Activated naive CD8-positive, alpha-beta T cell treated with anti-CD3 and anti-CD28 coated beads, Interleukin-2, amount 10 ng/mL, durations not matched to agents 7 days and 5 days (primary cell): ENCODE results near the gene C6orf136. TPM values are rescaled to one million over a fixed set of nuclear protein-coding genes. Genes with fewer than 3 reads are reported as not detected.
"Not testable (repeated sequence)": the region's sequence is repeated elsewhere in the genome, so short reads cannot be mapped to it uniquely, and the experiment has no call there.

ENCODE experiments used
- ATAC-seq: fragments of 150-1000 bp; cut with Tn5 transposase; one replicate; pipeline ENCODE4 v1.10.0; 2021; ENCODE audit warnings: low read depth, moderate library complexity
- POLR2A ChIA-PET: fragments of 350-600 bp; sonication (Branson Sonifier 250); formaldehyde crosslinking; loops from one replicate; lab custom pipeline; 2021; ENCODE audit warnings: antibody characterized with exemption; lab: Charles Lee
- DNase-seq: peaks from one replicate; pipeline ENCODE4 v3.0.0; 2021
- H3K27ac Mint-ChIP-seq: one replicate; pipeline ENCODE4 v1.8.0; 2022; ENCODE audit warnings: mild to moderate bottlenecking, mixed read lengths
- H3K27me3 Mint-ChIP-seq: one replicate; pipeline ENCODE4 v1.8.0; 2022; ENCODE audit warnings: mild to moderate bottlenecking, moderate library complexity, mixed read lengths
- H3K36me3 Mint-ChIP-seq: one replicate; pipeline ENCODE4 v1.8.0; 2021; ENCODE audit warnings: mild to moderate bottlenecking, mixed read lengths
- H3K4me1 Mint-ChIP-seq: one replicate; pipeline ENCODE4 v1.8.0; 2021; ENCODE audit warnings: mixed read lengths
- H3K4me3 Mint-ChIP-seq: one replicate; pipeline ENCODE4 v1.8.0; 2022; ENCODE audit warnings: mild to moderate bottlenecking, moderate library complexity, mixed read lengths
- H3K9me3 Mint-ChIP-seq: one replicate; pipeline ENCODE4 v1.8.0; 2021; ENCODE audit warnings: mixed read lengths
- total RNA-seq, 2 experiments: library from RNA; stranded (reverse); gene quantifications; one replicate each; pipeline ENCODE4 v1.2.3, GENCODE V29; 2021

Gene C6orf136
- total RNA-seq, 2 experiments from 2014 or later = 33.5 to 34.3 TPM

DNA sequence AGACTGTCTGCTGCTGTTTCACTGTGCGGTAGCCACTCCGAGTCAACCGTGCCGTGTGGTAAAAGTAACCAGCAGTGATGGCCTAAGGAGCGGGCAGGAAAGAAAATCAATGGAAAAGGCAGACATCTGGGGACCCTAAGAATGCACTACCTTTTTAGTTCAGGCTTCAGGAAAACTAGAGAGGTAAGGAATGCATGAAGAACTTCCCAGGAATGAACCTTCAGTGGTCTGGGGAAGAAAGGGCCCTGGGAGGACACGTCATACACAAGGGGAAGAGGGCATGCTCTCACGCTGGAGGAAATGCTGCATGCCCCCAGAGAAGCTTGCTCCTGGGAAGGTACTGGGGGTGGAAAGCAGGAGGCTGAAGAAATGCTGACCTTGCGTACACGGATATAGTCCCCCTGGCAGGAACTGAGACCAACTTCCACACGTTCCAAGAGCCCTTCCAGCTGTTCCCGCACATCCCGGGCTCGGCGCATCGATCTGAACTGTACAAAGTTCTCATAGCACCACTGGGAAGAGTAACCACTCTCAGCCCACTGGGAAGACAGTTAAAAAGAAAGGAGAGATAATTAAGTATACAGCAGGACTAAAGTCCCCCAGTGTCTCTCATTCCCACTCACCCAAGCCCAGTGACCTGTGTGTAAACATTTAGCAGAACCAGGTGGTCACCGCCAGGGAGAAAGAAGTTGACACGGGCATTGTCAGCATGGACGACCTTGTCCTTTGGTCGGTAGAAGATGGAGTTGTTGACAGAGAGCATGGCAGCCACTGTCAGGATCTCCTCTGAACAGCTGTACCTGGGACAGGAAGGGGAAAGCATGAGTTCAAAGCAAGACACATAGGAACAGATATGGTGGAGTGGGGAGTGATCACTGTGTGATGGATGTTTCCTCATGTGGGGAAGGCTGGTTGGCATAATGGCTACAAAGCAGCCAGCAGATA, 8.1 kb downstream of the C6orf136 start:
- DNase-seq (no peak), ATAC-seq (no peak)
- Mint-ChIP-seq H3K36me3 (peaks cover 39% of the 10 kb centered on the region), H3K27ac (no peak overlapping the region), H3K4me1 (peaks cover 10% of the 10 kb centered on the region), H3K9me3 (no peaks in the 10 kb centered on the region), H3K27me3 (no peaks in the 10 kb centered on the region), H3K4me3 (no peak overlapping the region)
- POLR2A ChIA-PET = interaction anchor here (1.1 kb wide), 1 partner anchor 14 kb away, joined by 3 read pairs; no protein-coding TSS in a partner anchor

DNA sequence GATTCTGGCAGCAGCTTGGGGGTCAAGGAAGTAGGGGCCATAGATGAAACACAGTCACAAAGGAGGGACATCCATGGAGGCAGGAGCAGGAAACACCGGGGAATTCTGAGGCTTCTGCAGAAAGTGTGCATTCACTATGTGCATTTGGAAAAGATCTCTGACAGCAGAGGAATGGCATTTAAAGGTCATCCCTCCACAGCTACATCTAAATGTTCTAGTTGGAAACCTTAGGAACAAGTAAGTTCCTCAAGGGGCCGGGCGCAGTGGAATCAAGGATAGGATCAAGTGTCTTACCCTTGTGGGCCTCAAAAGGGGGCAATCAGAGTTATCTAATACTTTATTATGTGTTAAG, 8.8 kb downstream of the C6orf136 start:
- H3K4me3 Mint-ChIP-seq = no peak overlapping the region
- no peak for DNase-seq
- peaks cover 39% of the 10 kb centered on the region for H3K36me3 Mint-ChIP-seq
- H3K27me3 Mint-ChIP-seq = no peaks in the 10 kb centered on the region
- H3K27ac Mint-ChIP-seq = no peak overlapping the region
- POLR2A ChIA-PET = no interaction called here
- H3K9me3 Mint-ChIP-seq = no peaks in the 10 kb centered on the region
- H3K4me1 Mint-ChIP-seq = peaks cover 10% of the 10 kb centered on the region
- ATAC-seq = no peak

DNA sequence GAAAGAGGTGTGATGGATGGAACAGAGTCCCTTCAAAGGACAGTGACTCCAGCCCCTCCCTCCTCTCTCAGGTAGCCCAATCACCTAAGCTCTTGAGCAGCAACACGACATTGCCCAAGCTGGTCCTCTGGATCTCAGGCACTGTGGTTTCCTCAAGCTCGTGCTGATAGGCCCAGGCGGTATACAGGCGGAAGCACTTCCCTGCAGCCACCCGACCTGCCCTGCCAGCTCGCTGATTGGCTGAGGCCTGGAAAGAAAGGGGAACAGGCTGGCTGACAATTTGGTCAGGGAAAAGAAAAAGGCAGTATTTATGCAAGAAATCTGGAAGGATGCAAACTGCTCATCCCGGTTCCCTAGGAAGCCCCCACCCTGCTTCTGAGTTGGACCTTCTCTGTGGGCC, 9.6 kb downstream of the C6orf136 start:
- DNase-seq = no peak
- Mint-ChIP-seq H3K4me1 (peaks cover 9% of the 10 kb centered on the region), H3K36me3 (peaks cover 38% of the 10 kb centered on the region)

DNA sequence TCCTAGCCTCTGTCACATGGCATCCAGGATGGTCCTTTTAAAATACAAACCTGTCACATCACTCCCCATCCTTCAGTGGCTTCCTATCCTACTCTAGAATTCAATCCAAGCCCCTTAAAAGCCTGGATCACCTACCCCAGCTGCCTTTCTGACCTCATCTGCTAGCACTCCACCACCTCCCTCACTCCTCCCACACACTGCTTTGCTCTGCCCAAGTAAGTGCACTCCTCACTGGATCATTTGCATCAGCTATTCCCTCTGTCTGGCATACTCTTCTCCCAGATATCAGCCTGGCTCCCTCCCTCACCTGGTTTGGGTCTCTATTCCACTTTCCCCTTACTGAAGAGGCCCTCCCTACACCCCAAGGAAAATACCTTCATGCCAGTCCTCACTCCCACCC, 10.5 kb downstream of the C6orf136 start:
- Mint-ChIP-seq H3K27me3 (no peaks in the 10 kb centered on the region), H3K36me3 (peaks cover 42% of the 10 kb centered on the region), H3K27ac (peak overlapping the region; percentile 22), H3K4me1 (peaks cover 10% of the 10 kb centered on the region), H3K9me3 (no peaks in the 10 kb centered on the region), H3K4me3 (no peak overlapping the region)
- ATAC-seq (no peak), DNase-seq (no peak)
- POLR2A ChIA-PET = no interaction called here

More for the DNA sequence above, 9.6 kb downstream of the C6orf136 start:
- Mint-ChIP-seq H3K4me3 (no peak overlapping the region), H3K9me3 (no peaks in the 10 kb centered on the region), H3K27me3 (no peaks in the 10 kb centered on the region), H3K27ac (no peak overlapping the region)
- no peak for ATAC-seq
- POLR2A ChIA-PET = no interaction called here

DNA sequence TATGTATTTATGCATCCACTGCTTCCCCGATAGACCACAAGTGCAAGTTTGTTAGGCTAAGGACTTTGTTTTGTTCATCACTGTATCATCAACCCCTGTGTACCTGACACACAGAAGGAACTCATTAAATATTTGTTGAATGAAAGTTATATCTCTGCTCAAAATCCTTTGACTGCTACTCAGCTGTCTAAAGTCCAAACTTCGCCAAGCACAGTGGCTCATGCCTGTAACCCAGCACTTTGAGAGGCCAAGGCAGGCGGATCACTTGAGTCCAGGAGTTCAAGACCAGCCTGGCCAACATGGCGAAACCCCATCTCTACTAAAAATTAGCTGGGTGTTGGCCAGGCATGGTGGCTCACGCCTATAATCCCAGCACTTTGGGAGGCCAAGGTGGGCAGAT, 11.0 kb downstream of the C6orf136 start:
- POLR2A ChIA-PET, DNase-seq, H3K4me3 Mint-ChIP-seq, H3K27ac Mint-ChIP-seq, ATAC-seq, H3K27me3 Mint-ChIP-seq, H3K9me3 Mint-ChIP-seq: not testable (repeated sequence)
- peaks cover 41% of the 10 kb centered on the region for H3K36me3 Mint-ChIP-seq
- H3K4me1 Mint-ChIP-seq = peaks cover 10% of the 10 kb centered on the region

DNA sequence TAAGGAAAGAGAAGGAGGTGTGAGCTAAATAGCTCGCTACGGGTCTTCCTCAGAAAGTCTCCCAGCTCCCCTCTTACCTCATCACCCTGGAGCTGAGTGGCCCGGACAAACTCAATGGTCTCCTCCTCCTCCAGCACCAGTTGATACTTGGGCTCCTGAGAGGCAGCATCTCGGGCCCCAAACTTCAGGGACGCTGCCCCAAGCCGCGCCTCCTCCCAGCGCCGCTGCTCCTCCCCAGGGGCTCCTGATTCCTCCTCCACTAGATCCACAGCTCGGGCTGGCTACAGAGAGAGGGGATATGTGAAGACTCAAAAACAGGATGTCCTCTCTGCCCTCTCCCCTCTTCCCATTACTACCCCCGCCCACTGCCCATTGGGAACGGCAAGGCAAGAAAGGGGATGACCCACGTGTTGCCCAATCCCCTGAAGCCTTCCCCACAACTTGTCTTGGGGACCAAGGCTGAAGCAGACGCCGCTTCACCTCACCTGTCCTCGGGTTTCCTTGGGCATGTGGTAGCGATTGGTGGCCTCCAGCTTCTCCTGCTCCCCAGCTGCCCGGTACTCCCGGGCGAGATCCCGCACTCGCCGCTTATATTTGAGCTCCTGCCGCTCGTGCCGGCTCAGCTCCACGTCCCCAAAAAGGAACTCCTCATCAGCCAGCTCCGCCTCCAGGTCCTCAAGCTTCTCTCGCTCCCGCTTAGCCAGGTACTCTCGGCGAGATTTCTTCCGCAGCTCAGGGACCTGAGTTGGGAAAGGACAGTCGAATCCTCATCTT, 18.2 kb downstream of the C6orf136 start:
- no peaks in the 10 kb centered on the region for H3K9me3 Mint-ChIP-seq
- POLR2A ChIA-PET = interaction anchor here (0.7 to 1.0 kb wide), 3 partner anchors 12 to 50 kb away, joined by 3 read pairs; no protein-coding TSS in a partner anchor
- H3K4me1 Mint-ChIP-seq = peaks cover 10% of the 10 kb centered on the region
- ATAC-seq (no peak), DNase-seq (no peak)
- H3K27ac Mint-ChIP-seq = no peak overlapping the region
- H3K36me3 Mint-ChIP-seq = peaks cover 25% of the 10 kb centered on the region
- no peak overlapping the region for H3K4me3 Mint-ChIP-seq
- H3K27me3 Mint-ChIP-seq = no peaks in the 10 kb centered on the region

DNA sequence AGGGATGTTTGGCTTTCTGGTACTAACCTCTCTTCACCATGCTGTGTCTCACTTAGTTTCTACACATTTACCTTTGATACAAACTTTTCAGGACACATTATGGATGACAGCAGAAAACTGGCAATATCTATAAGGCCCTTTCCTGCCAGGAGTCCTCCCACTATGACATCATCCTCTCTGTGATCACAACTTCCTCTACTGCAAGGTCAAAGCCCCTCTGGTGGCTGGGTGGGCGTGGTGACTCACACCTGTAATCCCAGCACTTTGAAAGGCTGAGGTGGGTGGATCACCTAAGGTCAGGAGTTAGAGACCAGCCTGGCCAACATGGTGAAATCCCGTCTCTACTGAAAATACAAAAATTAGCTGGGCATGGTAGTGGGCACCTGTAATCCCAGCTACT, 19.4 kb downstream of the C6orf136 start:
- Mint-ChIP-seq H3K4me1 (peaks cover 20% of the 10 kb centered on the region), H3K36me3 (peaks cover 29% of the 10 kb centered on the region), H3K27ac (peak overlapping the region; percentile 35)
- H3K4me3 Mint-ChIP-seq, H3K9me3 Mint-ChIP-seq, H3K27me3 Mint-ChIP-seq, DNase-seq: not testable (repeated sequence)
- peak; percentile 56 for ATAC-seq
- POLR2A ChIA-PET = interaction anchor here (0.6 kb wide), 1 partner anchor 161 kb away, joined by 4 read pairs; no protein-coding TSS in a partner anchor

DNA sequence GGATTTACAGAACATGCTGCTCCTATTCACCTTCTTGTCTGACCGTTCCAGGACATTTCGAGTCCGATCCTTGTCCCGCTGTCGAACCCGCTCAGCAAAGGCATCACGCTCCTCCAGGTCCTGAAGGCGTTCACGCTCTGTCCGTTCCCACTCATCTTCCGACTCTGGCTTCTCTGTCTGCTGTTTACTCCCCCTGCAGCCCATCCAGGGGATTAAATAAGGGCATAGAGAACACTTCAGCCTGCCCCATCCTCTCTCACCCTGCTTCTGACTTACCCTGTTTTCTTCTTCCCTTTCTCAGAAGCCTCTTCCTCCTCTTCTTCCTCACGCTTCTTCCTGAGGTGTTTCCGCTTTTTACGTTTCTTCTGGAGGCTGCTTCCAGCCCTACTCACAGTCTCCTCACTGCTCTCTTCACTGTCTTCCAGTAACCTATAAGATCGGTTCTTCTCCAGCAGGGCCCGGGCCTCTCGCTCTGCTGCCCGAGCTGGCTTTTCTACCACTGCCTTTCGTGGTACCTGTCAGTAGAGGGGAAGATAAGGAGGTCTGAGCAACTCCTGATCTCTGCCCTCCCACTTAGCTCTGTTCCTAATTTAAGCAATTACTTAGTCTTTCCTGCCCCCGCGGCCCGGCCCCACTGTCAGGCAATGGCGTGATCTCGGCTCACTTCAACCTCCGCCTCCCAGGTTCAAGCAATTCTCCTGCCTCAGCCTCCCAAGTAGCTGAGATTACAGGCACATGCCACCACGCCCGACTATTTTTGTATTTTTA, 24.0 kb downstream of the C6orf136 start:
- no peaks in the 10 kb centered on the region for H3K27me3 Mint-ChIP-seq
- DNase-seq = no peak
- no peaks in the 10 kb centered on the region for H3K9me3 Mint-ChIP-seq
- peaks cover 25% of the 10 kb centered on the region for H3K4me1 Mint-ChIP-seq
- ATAC-seq = no peak
- H3K27ac Mint-ChIP-seq = no peak overlapping the region
- H3K4me3 Mint-ChIP-seq = peak overlapping the region; percentile 78
- H3K36me3 Mint-ChIP-seq = peaks cover 11% of the 10 kb centered on the region
- POLR2A ChIA-PET = interaction anchor here (0.9 to 16.6 kb wide), 3 partner anchors 51 to 56 kb away, joined by 4 to 512 read pairs (median 15); partner anchors contain the start of genes MDC1, MRPS18B, PPP1R10 and TUBB

DNA sequence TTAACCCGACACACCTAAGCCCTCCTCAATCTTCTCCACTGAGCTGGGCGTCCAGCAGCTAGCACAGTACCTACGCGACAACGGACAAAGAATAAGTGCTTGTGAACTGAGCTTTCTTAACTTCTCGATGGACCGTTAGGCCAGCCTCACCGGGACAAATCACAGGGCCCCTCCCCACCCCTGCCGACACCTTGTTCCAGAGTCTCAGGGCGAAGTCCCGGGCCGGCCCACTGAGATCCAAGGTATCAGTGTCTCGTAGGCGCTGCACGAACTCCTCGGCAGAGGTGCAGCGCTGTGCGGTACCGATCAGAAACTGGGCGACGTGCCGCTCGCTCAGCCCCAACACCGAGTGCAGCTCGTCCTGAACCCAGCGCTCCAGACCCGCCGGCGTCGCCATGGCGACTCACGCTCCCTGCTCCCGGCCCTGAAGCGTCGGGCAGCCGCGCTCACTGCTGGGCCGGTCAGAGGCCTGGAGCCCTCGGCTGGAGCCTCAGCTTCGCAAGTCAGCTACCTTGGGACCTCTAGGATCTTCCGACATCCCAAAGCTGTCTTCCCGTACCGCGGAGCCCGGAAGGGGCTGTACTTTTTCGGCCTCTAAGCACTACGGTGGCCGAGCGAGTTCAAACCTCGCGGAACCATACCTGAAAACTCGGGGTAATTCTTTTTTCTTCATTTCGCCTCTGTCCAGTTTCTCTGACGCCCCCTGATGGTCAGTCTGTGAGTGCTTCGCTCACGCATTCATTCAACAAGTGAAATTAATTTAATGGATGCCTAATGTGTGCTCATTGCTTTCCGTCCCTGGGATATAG, 25.7 kb downstream of the C6orf136 start, which contains the start of gene DHX16:
DHX16 (minus strand) TSS at position 562 of the 809 bp plus-strand sequence; CDS start at position 397, 165 bp downstream.
- POLR2A ChIA-PET = interaction anchor here (0.7 to 16.6 kb wide), 18 partner anchors 11 to 212 kb away, joined by 3 to 512 read pairs (median 4); partner anchors contain the start of genes ABCF1, ATAT1, DDR1 and GNL1
- Mint-ChIP-seq H3K4me1 (peaks cover 28% of the 10 kb centered on the region), H3K4me3 (peak within 1 kb of the TSS; percentile 78), H3K27me3 (no peaks in the 10 kb centered on the region), H3K27ac (peak within 1 kb of the TSS; percentile 75), H3K9me3 (no peaks in the 10 kb centered on the region), H3K36me3 (peaks cover 21% of the 10 kb centered on the region)
- DNase-seq (peak; percentile 89), ATAC-seq (peak; percentile 83)

DNA sequence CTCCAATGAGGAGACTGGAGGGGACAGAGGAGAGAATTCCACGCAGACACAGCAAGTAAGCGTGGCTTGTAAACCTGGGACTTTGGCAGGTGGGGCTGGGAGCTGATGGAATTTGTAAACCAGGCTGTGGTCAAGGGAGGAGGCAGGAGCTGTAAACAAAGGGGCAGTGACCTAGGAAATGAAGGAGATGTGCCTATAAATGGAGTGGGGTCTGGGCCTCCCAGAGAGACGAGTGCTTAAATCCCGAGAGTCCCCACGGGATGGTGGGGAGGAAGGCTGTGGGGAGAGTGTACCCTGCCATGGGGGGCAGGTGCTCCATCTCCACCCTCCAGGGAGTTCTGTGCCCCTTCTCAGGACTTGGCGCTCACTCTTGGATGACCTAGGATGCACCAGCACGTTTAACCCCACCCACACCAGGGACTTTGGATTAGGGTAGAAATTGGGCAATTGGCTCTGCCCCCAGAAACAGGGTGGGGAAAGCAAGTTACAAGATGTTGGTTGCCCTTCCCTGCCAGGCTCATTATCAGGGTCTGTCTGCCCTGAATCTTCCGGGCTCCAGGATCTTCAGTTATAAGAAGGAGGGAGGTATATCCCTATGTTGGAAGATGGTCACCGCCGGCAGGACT, 29.8 kb downstream of the C6orf136 start:
- Mint-ChIP-seq H3K27ac (peak overlapping the region; percentile 61), H3K36me3 (peaks cover 47% of the 10 kb centered on the region), H3K4me1 (peaks cover 29% of the 10 kb centered on the region), H3K9me3 (no peaks in the 10 kb centered on the region), H3K27me3 (no peaks in the 10 kb centered on the region), H3K4me3 (peak overlapping the region; percentile 19)
- POLR2A ChIA-PET = interaction anchor here (0.6 to 16.6 kb wide), 6 partner anchors 8 to 62 kb away, joined by 3 to 512 read pairs (median 5); partner anchors contain the start of genes MDC1 and TUBB
- no peak for ATAC-seq
- DNase-seq = no peak

DNA sequence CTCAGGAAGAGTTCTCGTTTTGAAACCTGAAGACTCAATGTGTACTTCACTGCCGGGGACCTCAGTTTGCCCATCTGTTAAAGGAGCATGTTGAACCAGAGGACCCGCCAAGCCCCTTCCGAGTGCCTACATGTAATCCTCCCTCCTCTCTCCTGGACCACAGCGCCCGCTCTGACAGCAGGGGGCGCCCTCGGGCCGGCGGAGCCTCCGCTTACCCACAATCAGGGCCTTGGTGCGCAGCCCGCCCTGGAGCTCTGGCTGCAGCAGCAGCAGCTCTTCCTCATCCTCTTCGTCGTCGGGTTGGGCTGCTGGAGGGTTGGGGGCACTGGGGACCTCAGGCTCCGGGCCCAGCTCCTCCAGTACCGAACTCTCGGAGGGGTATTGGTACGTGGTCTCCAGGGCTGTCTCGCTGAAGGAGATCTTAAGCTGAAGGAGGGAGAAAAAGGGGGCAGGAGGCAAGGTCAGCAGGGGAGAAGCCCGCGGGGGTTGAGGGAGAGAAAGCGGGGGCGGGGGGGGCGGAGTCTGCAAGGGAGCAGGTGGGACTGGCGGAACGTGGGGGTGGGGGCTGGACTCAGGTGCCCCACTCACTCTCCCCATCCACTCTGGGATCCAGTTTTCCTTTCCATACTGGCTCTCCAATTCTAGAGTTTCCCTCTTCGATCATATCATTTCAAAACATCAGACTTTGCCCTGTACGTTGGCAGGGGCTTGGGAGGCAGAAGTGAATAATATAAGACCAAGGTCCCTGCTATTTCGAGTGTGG, 32.2 kb downstream of the C6orf136 start:
- DNase-seq (peak; percentile 98), ATAC-seq (peak; percentile 42)
- H3K27ac Mint-ChIP-seq = peak overlapping the region; percentile 99
- H3K9me3 Mint-ChIP-seq = no peaks in the 10 kb centered on the region
- peak overlapping the region; percentile 91 for H3K4me3 Mint-ChIP-seq
- peaks cover 68% of the 10 kb centered on the region for H3K36me3 Mint-ChIP-seq
- POLR2A ChIA-PET = interaction anchor here (0.7 to 16.6 kb wide), 16 partner anchors 9 to 199 kb away, joined by 3 to 512 read pairs (median 5); partner anchors contain the start of genes ATAT1, MDC1, MRPS18B and NRM
- peaks cover 24% of the 10 kb centered on the region for H3K4me1 Mint-ChIP-seq
- H3K27me3 Mint-ChIP-seq = no peaks in the 10 kb centered on the region
